PFSK-1 (cell line): ENCODE results near the gene SDCCAG8.

Experiments
- FOXP2 ChIP-seq: optimal IDR thresholded peaks from 2 replicates; pipeline ENCODE3; 2011; ENCODE audit warnings: borderline replicate concordance, control low read depth, inconsistent platforms; ENCODE audit not compliant: insufficient read depth; ENCODE audit errors: extremely low read length, extremely low read depth
- POLR2AphosphoS5 ChIP-seq: IDR thresholded peaks from 2 replicates; pipeline ENCODE4 v1.6.1; 2012; ENCODE audit warnings: low read depth, mild to moderate bottlenecking, control low read depth, low read length, moderate library complexity
- REST ChIP-seq, 2 experiments: IDR thresholded peaks; 2 replicates each; pipeline versions ENCODE4 v1.6.1 to v1.8.0; 2011 to 2012; ENCODE audit warnings: low read depth in 2 of 2, low read length in 2 of 2, control low read depth in 1 of 2, inconsistent platforms in 1 of 2, mild to moderate bottlenecking in 1 of 2, moderate library complexity in 1 of 2; ENCODE audit not compliant: insufficient read depth in 1 of 2
- SIN3A ChIP-seq: IDR thresholded peaks from 2 replicates; pipeline ENCODE4 v1.6.1; 2012; ENCODE audit warnings: mild to moderate bottlenecking, low read length, moderate library complexity, borderline replicate concordance; ENCODE audit not compliant: insufficient read depth
- TAF1 ChIP-seq: IDR thresholded peaks from 2 replicates; pipeline ENCODE4 v1.6.1; 2012; ENCODE audit warnings: low read length, control low read depth, borderline replicate concordance; ENCODE audit not compliant: insufficient read depth

DNA sequence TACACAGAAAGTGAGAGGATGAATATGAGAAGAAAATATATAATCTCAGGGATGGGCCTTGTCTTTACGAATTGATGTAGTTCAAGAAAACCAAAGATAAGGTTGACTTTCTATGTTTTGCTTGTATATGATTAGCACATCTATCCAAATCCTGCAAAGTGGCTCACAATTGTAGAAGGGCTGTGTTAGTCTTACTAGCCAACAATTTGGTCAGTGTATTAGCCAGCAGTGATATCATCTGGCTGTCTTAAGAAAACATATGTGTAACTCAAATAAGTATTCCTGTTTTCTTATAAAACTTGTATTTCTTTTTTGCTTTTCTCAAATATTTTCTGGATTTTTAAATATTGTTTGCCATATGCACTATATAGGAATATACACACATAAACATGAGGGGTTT, 5.5 kb downstream of the SDCCAG8 start:
- TF ChIP-seq SIN3A = no peak
- TF ChIP-seq REST (IDR thresholded peaks at IDR 0.05; ENCODE audit: insufficient read depth in 1 of 2, low read depth in 2 of 2, low read length in 2 of 2) = no peak
- TF ChIP-seq TAF1 = no peak
- no peak for TF ChIP-seq POLR2AphosphoS5
- TF ChIP-seq FOXP2 = no peak
